ENCODE results near the gene CAB39L. TPM values are rescaled to one million over a fixed set of nuclear protein-coding genes. Genes with fewer than 3 reads are reported as not detected.

CAB39L gene
- total and polyA plus RNA-seq, 9 of the 15 experiments (the other 6 are each of a cell fraction or from before 2014, with no cell fraction given) = 1.1 to 4.2 (median 2.6) TPM

- DNase-seq (ENCODE audit: extremely low read depth in 1 of 4, low spot score in 3 of 4) (no peak), ATAC-seq (no peak), FAIRE-seq (no peak)
- Histone ChIP-seq H3K79me2 (ENCODE audit: control insufficient read depth, insufficient read depth, low read length) (peaks cover 6% of the 10 kb centered on the region; the same call in 2 of the 3 replicates), H3K4me3 (no peak overlapping the region), H3K4me2 (ENCODE audit: insufficient read depth, low read length) (no peak overlapping the region), H3K9ac (ENCODE audit: insufficient read depth in 1 of 2, low read depth in 2 of 2, low read length in 2 of 2) (no peak overlapping the region), H3K27ac (ENCODE audit: extremely low read depth, low read depth, low read length) (no peak overlapping the region), H3K4me1 (replicated peaks in 1 of 2; ENCODE audit: control insufficient read depth in 2 of 2, insufficient read depth in 2 of 2, low read length in 2 of 2) (no peaks in the 10 kb centered on the region), H3K9me3 (replicated peaks; ENCODE audit: control insufficient read depth, insufficient read depth, low read depth, low read length) (no peaks in the 10 kb centered on the region), H4K20me1 (replicated peaks; ENCODE audit: control insufficient read depth, insufficient read depth, low read length) (no peaks in the 10 kb centered on the region), H3K36me3 (ENCODE audit: control insufficient read depth, insufficient read depth, low read length) (no peaks in the 10 kb centered on the region), H2AFZ (ENCODE audit: low read depth, low read length) (no peak overlapping the region), H3K9me1 (ENCODE audit: control insufficient read depth, insufficient read depth, low read length) (no peaks in the 10 kb centered on the region), H3K27me3 (ENCODE audit: control insufficient read depth in 2 of 2, insufficient read depth in 2 of 2, low read length in 2 of 2) (no peaks in the 10 kb centered on the region)
- intact Hi-C loops (cut with micrococcal nuclease) (no loop called here), in situ Hi-C loops (cut with MboI) (no loop called here)
- BruUV-seq (replicated peaks) = no TSS peak
- ChIA-PET POLR2A (no interaction called here), CTCF (ENCODE audit: low intra/inter-chr PET ratio) (no interaction called here)
- TF ChIP-seq ZNF57 (CRISPR knock-in tag; IDR thresholded peaks at IDR 0.05) = no peak
- TF ChIP-seq E4F1 (CRISPR knock-in tag; IDR thresholded peaks at IDR 0.05; ENCODE audit: borderline replicate concordance) = no peak
- no peak for TF ChIP-seq ZNF184 (CRISPR knock-in tag; IDR thresholded peaks at IDR 0.05)
- no peak for TF ChIP-seq ZNF347 (CRISPR knock-in tag; IDR thresholded peaks at IDR 0.05; ENCODE audit: low read depth)
- TF ChIP-seq HNRNPUL1 (IDR thresholded peaks at IDR 0.05; ENCODE audit: low read length) = no peak
- no peak for TF ChIP-seq ATF3 (IDR thresholded peaks at IDR 0.05)
- no peak for TF ChIP-seq ATF3 (CRISPR knock-in tag; conservative IDR thresholded peaks at IDR 0.05)
- no peak for TF ChIP-seq EHMT2 (IDR thresholded peaks at IDR 0.05)
- TF ChIP-seq MIER1 (IDR thresholded peaks at IDR 0.05; ENCODE audit: low read depth) = no peak
- TF ChIP-seq NCOA1 (IDR thresholded peaks at IDR 0.05; ENCODE audit: low read depth) = no peak
- no peak for TF ChIP-seq ATF7 (IDR thresholded peaks at IDR 0.05)
- TF ChIP-seq ZNF507 (tag; conservative IDR thresholded peaks at IDR 0.05) = no peak
- no peak for TF ChIP-seq ATF6 (CRISPR knock-in tag; IDR thresholded peaks at IDR 0.05)
- TF ChIP-seq ZKSCAN1 (IDR thresholded peaks at IDR 0.05; ENCODE audit: low read depth, low read length) = no peak
- no peak for TF ChIP-seq SP1 (CRISPR knock-in tag; IDR thresholded peaks at IDR 0.05)
- no peak for TF ChIP-seq MTA2 (IDR thresholded peaks at IDR 0.05; ENCODE audit: low read depth)
- TF ChIP-seq RNF2 (IDR thresholded peaks at IDR 0.05) = no peak
- TF ChIP-seq E2F3 (CRISPR knock-in tag; IDR thresholded peaks at IDR 0.05) = no peak
- no peak for TF ChIP-seq U2AF1 (optimal IDR thresholded peaks at IDR 0.05; ENCODE audit: low read depth, low read length)
- TF ChIP-seq TAF9B (IDR thresholded peaks at IDR 0.05; ENCODE audit: partially characterized antibody) = no peak
Observed at GRCh38 chr13:49455007-49455398, 11.1 kb upstream of the CAB39L start.

Measured in K562 (cell line).